ENCODE results near the gene INS. TPM values are rescaled to one million over a fixed set of nuclear protein-coding genes. Genes with fewer than 3 reads are reported as not detected.

INS gene
- total RNA-seq (2014; rRNA removed; shearing (Covaris generic)), result not detected in 2 replicates

DNA sequence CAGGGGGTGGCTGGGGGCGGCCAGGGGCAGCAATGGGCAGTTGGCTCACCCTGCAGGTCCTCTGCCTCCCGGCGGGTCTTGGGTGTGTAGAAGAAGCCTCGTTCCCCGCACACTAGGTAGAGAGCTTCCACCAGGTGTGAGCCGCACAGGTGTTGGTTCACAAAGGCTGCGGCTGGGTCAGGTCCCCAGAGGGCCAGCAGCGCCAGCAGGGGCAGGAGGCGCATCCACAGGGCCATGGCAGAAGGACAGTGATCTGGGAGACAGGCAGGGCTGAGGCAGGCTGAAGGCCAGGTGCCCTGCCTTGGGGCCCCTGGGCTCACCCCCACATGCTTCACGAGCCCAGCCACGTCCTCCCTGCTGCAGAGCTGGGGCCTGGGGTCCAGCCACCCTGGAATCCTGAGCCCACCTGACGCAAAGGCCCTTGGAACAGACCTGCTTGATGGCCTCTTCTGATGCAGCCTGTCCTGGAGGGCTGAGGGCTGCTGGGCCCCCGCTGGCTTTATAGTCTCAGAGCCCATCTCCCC lies at the start of gene INS:
Gene INS (minus strand): TSS at position 474 of the 524 bp plus-strand sequence. CDS start 238 bp downstream, at position 236.
- Histone ChIP-seq H3K27ac (no peak within 1 kb of the TSS), H3K27me3 (replicated peaks) (peaks cover 30% of the 10 kb centered on the region), H3K36me3 (no peaks in the 10 kb centered on the region), H3K9me3 (replicated peaks) (no peaks in the 10 kb centered on the region), H3K4me3 (no peak within 1 kb of the TSS), H3K4me1 (replicated peaks) (no peaks in the 10 kb centered on the region)
- DNase-seq (ENCODE audit: low read depth in 1 of 2, low spot score in 2 of 2), result no peak

DNA sequence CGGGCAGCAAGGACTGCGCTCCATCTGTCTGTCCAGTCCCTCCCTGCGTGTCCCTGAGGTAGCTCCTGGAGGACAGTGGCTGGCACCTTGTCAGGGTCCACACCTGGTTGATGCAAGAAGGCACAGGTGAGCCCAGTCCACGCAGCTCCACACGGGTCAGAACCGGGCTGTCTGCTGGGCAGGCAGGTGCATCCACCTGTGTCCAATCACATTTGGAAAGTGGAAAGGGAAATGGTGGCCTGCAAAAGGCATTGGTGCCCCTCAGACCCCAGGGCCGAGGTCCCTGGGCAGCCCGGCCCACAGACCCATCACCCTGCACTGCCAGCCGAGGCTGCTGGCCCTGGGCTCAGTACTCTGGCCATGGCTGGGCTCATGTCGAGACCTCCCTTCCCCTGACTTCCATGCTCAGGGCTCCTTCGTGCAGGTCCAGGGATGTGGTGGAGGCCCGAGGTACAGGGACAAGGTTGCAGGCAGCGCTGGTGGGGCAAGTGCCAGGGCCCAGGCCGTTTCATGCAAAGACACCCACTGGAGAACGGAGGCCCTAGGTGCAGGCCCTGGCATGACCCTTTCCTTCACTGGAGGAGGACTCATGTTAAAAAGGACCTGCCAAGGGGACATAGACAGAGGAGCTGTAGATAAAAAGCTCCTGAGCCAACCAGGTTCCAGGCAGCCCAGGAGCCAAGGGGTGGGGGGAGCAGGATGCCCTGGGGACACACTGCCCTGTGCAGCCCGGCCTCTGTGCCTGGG lies 49.5 kb upstream of the INS start:
- Histone ChIP-seq H3K27me3 (replicated peaks) (peaks cover 52% of the 10 kb centered on the region), H3K4me1 (replicated peaks) (no peaks in the 10 kb centered on the region), H3K4me3 (no peak overlapping the region), H3K9me3 (replicated peaks) (no peaks in the 10 kb centered on the region; the same call in 1 of the 2 replicates), H3K27ac (no peak overlapping the region), H3K36me3 (no peaks in the 10 kb centered on the region)
- peak in 1 of 2 experiments; percentile 43 for DNase-seq (ENCODE audit: low read depth in 1 of 2, low spot score in 2 of 2)

DNA sequence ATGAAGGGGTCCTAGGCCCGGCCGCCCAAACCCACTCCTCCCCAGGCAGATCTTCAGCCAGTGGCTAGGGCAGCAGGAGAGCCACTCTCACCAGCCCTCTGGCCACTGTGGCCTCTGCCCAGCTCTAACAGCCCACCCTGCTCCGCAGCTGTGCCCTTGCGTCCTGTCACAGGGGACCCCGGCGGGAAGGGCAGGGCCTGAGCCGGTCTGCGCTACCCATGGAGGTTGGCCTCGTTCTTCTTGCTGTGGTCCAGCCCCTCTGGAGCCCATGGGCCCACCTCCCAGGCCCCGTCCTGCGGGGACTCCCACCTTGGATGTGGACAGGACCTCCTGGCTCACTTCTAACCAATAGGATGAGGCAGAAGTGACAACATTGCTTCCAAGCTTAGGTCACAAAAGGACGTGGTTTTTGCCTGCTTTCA lies 48.9 kb upstream of the INS start:
- H3K36me3 ChIP-seq, result no peaks in the 10 kb centered on the region
- no peak overlapping the region for H3K4me3 ChIP-seq
- no peak for DNase-seq (ENCODE audit: low read depth in 1 of 2, low spot score in 2 of 2)
- H3K27ac ChIP-seq, result no peak overlapping the region
- H3K27me3 ChIP-seq (replicated peaks), result peaks cover 52% of the 10 kb centered on the region
- no peaks in the 10 kb centered on the region for H3K4me1 ChIP-seq (replicated peaks)
- H3K9me3 ChIP-seq (replicated peaks), result no peaks in the 10 kb centered on the region; the same call in 1 of the 2 replicates

DNA sequence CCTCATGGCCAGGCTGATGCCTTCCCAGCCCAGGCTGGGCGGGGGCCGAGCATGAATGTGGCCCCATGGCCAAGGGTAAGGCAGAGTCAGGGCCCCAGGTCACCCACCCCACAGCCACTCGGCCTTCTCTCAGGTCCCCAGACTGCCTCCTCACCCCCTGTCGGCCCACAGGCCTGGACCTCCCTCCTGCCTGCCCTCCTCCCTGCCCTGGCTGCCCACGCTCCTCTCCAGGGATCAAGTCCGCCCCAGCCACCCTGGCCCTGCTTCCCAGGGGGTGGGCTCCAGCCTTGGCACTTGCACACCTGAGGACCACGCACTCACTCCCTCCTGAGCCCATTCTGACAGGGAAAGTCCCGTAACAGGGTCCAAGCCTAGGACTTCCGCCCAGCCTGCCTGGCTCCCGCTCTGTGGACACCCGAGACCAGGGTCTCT lies 48.4 kb upstream of the INS start:
- no peak overlapping the region for H3K4me3 ChIP-seq
- H3K27me3 ChIP-seq (replicated peaks), result peaks cover 52% of the 10 kb centered on the region
- no peak overlapping the region for H3K27ac ChIP-seq
- no peaks in the 10 kb centered on the region; the same call in 1 of the 2 replicates for H3K9me3 ChIP-seq (replicated peaks)
- peak in 1 of 2 experiments; percentile 50 for DNase-seq (ENCODE audit: low read depth in 1 of 2, low spot score in 2 of 2)
- no peaks in the 10 kb centered on the region for H3K4me1 ChIP-seq (replicated peaks)
- no peaks in the 10 kb centered on the region for H3K36me3 ChIP-seq

DNA sequence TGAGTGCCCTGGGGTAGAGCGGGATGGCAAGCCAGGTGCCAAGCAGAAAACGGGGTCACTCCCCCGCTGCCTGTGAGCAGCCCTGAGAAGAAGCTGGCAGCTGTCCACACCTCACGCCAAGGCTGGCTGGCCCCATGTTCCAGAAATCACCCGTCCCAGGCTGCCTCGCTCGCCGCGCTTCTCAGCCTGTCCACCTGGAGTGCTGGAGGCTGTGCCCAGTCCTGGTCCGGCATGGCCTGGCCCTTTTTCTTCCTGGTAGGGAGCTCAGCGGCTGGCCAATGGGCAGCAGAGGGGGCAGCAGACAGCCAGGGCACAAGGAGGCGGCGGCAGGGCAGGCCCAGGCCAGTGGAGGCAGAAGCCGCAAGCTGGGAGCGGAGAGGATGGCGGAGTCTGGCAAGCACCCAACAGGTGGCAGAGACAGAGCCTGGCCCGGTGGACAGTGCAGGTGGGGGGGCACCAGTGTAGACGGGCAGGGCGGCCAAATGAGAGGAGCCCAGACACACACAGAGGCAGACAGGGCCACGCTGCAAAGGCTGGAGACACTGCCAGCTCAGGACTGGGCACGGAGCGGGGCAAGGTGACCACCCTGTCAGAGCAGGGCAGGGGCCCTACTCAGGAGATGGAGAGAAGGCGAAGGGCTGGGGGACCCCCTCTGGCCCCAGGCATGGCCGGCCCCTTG lies 47.8 kb upstream of the INS start:
- H3K9me3 ChIP-seq (replicated peaks), result no peaks in the 10 kb centered on the region; the same call in 1 of the 2 replicates
- H3K4me3 ChIP-seq, result no peak overlapping the region
- no peaks in the 10 kb centered on the region for H3K4me1 ChIP-seq (replicated peaks)
- no peaks in the 10 kb centered on the region for H3K36me3 ChIP-seq
- peaks cover 48% of the 10 kb centered on the region for H3K27me3 ChIP-seq (replicated peaks)
- no peak overlapping the region for H3K27ac ChIP-seq
- peak in 1 of 2 experiments; percentile 46 for DNase-seq (ENCODE audit: low read depth in 1 of 2, low spot score in 2 of 2)

DNA sequence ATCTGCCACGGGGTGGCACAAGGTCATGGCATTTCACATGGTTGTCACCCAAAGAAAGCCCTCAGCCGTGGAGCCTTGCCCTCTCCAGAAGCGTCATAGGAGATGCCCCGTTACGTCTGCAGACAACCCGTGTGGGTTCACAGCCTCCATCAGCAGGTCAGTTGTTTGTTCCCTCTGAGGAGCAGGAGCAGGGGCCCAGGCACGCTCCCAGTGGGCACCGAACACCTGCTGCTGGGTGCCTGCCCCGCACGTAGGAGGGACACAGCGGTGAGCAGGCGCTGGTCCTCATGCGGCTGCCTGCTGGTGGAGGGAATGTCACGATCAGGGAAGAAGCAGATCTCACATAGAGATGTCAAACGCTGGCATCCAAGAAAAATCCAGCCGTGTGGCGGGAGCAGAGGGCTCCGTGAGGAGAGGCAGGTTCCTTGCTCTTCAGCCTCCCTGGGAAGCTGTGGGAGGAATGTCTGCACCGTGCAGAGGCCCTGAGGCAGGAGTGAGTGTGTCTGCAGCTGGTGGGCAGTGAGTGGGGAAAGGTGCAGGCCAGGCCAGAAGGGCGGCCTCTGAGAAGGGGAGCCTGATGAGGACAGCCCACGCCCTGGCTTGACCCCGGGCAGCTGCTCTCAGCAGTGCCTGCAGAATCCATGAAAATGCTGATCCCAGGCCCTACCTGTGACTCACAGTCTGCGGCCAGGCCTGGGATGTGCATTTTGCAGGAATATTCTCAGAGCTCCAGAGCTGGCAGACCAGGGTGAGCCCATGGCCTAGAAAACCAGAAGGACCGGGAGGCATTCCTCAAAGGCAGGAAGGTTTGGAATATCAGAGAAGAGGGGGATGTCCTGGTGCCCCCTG lies 47.0 kb upstream of the INS start:
- Histone ChIP-seq H3K4me3 (no peak overlapping the region), H3K27ac (no peak overlapping the region), H3K9me3 (replicated peaks) (no peaks in the 10 kb centered on the region; the same call in 1 of the 2 replicates), H3K4me1 (replicated peaks) (no peaks in the 10 kb centered on the region), H3K36me3 (no peaks in the 10 kb centered on the region), H3K27me3 (replicated peaks) (peaks cover 43% of the 10 kb centered on the region)
- no peak for DNase-seq (ENCODE audit: low read depth in 1 of 2, low spot score in 2 of 2)

DNA sequence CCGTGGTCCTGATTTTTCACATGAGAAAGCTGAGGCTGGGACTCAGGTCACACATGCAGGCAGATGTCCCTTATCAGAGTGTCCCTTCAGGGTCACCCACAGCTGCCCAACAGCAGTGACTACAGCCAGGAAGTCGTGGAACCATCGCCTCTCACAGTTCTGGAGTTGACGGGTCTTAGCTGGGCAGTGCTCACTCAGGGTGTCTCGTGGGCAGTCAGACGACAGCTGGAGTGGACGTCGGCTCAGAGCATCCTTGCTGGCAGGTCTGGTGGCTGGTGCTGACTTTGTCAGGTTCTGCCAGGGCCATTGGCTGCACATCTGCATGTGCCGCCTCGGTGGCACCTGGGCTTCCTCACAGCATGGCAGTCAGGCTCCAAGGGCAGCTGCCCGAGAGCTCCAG lies 46.2 kb upstream of the INS start:
- Histone ChIP-seq H3K36me3 (no peaks in the 10 kb centered on the region), H3K4me3 (no peak overlapping the region), H3K9me3 (replicated peaks) (no peaks in the 10 kb centered on the region; the same call in 1 of the 2 replicates), H3K27me3 (replicated peaks) (peaks cover 36% of the 10 kb centered on the region), H3K4me1 (replicated peaks) (no peaks in the 10 kb centered on the region), H3K27ac (no peak overlapping the region)
- peak in 1 of 2 experiments; percentile 44 for DNase-seq (ENCODE audit: low read depth in 1 of 2, low spot score in 2 of 2)

DNA sequence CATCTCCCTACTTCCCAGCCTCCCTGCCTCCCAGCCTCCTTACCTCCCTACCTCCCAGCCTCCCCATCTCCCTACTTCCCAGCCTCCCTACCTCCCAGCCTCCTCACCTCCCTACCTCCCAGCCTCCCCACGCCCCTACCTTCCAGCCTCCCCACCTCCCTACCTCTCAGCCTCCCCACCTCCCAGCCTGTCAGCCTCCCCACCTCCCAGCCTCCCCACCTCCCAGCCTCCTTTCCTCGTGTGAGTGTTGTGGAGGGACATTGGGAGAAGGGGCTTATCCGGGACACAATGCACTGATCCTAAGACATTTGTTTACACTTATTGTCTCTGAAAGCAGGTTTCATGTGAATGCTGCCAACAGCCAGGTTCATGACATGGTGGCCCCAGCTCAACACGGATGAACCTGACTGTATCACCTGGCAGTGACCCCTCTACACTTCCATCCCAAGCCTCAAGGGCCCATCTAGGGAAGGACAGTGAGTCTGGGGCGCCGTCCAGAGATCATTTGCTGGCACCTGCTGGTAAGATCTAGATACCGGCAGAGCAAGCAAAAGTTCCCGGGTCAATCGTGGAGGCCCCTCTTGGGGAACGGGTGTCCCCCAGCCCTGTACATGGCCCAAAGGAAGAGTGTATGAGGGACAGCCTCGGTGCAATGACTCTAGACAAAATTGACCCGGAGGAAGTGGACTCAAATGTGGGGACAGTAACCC lies 45.1 kb upstream of the INS start:
- no peaks in the 10 kb centered on the region for H3K36me3 ChIP-seq
- no peak overlapping the region for H3K4me3 ChIP-seq
- H3K9me3 ChIP-seq (replicated peaks), result no peaks in the 10 kb centered on the region; the same call in 1 of the 2 replicates
- no peak overlapping the region for H3K27ac ChIP-seq
- H3K27me3 ChIP-seq (replicated peaks), result peaks cover 31% of the 10 kb centered on the region
- peak in 1 of 2 experiments; percentile 41 for DNase-seq (ENCODE audit: low read depth in 1 of 2, low spot score in 2 of 2)
- H3K4me1 ChIP-seq (replicated peaks), result no peaks in the 10 kb centered on the region

DNA sequence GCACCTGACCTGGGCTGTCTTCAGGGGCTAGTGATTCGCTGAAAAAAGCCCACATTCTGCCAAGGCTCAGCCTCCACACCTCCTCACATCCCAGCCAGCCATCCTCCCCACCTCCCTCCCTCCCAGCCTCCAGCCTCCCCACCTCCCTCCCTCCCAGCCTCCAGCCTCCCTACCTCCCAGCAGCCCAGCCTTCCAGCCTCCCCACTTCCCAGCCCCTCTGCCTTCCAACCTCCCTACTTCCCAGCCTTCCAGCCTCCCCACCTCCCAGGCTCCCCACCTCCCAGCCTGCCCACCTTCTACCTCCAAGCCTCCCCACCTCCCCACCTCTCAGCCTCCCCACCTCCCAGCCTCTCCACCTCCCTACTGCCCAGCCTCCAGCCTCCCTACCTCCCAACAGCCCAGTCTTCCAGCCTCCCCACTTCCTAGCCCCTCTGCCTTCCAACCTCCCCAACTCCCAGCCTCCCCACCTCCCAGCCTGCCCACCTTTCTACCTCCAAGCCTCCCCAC lies 44.3 kb upstream of the INS start:
- no peaks in the 10 kb centered on the region; the same call in 1 of the 2 replicates for H3K9me3 ChIP-seq (replicated peaks)
- no peaks in the 10 kb centered on the region for H3K36me3 ChIP-seq
- peak in 1 of 2 experiments; percentile 42 for DNase-seq (ENCODE audit: low read depth in 1 of 2, low spot score in 2 of 2)
- no peak overlapping the region for H3K4me3 ChIP-seq
- H3K27ac ChIP-seq, result no peak overlapping the region
- no peaks in the 10 kb centered on the region for H3K4me1 ChIP-seq (replicated peaks)
- peaks cover 26% of the 10 kb centered on the region for H3K27me3 ChIP-seq (replicated peaks)

DNA sequence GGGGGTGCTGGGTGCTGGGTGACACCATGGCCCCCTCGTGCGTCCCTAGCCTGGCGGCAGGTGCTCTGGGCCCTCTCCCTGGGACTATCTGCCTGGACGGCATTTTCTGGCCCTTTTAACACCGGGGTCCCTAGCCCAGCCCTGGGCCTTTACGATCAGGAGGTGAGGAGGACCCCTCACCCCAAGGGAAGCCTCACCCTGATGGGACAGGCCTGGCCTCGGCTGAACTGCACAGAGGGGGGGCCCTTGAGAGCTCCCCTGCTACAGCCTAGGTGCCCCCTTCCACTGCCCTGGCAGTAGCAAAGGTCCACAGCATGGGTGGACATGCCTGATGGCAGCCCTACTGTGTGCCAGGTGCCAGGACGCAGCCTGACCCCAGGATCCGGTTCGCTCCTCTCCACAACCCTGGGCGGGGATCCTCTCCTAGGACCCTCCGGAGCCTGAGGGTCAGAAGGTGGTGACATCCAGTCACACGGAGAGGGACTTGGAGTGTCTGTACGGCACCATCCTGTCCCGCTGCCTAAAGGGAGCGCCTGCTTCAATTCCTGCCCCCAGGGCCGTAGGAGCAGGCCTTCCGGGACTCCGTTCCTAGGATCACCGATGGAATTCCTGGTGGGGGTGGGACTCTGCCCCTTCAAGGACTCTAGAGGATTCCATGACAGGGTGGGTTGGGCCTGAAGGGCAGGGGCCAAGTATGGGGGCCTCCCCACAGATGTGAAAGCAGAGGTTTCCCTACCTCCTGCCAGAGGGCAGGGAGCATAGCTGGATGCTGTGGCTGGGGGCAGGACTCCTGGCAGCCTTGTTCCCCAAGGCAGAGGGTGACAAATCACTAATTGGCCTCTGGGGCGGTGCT lies 43.6 kb upstream of the INS start:
- Histone ChIP-seq H3K4me3 (no peak overlapping the region), H3K27ac (no peak overlapping the region), H3K27me3 (replicated peaks) (peaks cover 19% of the 10 kb centered on the region), H3K36me3 (no peaks in the 10 kb centered on the region), H3K9me3 (replicated peaks) (no peaks in the 10 kb centered on the region; the same call in 1 of the 2 replicates), H3K4me1 (replicated peaks) (no peaks in the 10 kb centered on the region)
- DNase-seq (ENCODE audit: low read depth in 1 of 2, low spot score in 2 of 2), result peak in 1 of 2 experiments; percentile 46

DNA sequence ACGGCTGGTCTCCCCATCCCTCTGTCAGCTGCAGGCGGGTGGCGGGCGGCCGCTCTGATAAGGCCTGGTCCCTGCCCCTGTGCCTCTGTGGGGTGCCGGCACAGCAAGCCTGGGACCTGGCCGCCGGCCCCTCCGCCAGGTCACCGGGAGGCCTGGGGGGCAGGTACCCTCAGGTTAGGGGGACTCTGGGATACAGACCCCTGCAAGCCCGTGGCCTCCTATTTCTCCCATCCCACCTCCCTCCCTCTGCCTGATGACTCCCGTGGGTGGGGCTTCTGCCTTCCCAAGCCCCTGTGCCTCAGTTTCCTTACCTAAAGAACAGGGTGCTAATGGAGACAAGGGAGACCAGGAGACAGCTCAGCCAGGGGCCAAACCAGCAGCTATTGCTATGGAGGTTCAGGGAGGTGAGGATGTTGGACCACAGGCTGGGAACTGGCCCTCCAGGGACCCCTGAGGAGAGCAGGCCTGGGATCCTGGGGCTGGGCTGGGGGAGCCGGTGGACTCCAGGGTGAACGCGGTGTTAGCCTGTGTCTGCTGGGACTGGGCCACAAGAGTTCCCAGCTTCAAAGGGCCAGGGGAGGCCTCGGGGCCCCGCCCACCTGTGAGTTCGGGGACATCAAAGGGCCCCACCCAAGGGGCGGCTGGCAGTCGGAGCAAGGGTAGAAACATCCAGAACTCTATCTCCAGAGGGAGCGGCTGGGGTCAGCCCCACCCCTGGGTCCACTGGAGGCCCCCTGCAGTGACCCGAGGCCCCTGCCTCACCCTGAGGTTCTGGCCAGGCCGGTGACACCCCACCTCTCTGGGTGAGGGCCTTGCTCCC lies 42.6 kb upstream of the INS start:
- Histone ChIP-seq H3K27ac (no peak overlapping the region), H3K9me3 (replicated peaks) (no peaks in the 10 kb centered on the region), H3K4me3 (no peak overlapping the region), H3K36me3 (no peaks in the 10 kb centered on the region), H3K27me3 (replicated peaks) (peaks cover 12% of the 10 kb centered on the region; the same call in 1 of the 2 replicates), H3K4me1 (replicated peaks) (no peaks in the 10 kb centered on the region)
- no peak for DNase-seq (ENCODE audit: low read depth in 1 of 2, low spot score in 2 of 2)
